Measurements from ENCODE around the gene RAET1G.
"Not testable (repeated sequence)": the region's sequence is repeated elsewhere in the genome, so short reads cannot be mapped to it uniquely, and the experiment has no call there.

RAET1G gene

DNA sequence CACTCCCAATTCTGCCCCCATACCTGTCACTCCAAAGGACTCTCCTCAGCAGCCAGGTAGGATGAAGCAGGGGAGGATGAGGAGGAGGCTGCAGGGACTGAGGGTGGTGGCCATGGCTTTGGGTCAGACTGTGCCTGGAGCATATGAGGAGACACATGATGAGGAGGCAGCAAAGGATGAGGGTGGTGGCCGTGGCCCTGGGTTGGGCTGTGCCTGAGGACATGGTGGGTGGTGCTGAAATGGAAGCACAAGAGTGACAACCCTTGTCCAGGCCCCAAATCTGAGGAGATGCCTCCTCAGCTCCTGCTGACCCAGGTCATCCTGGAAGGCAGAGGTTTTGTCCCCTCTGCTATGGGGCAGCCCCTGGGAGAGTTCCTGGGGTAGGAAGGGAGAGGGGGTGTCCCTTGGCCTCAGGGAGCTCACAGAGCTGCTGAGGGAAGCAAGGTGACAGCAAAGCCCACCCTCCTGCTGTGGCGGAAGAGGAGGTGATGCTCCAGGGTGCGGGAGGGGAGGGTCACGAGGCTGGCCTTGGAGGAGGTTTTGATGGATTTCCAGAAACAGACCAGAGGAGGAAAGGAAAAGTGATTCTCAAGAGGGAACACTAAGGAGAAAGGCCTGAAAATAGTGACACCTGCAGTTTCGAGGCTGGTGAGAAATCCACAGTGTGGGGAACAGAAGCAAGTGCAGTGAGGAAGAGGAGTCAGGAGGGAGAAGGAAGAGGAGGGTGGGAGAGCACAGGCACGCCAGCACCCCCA, 4.6 kb downstream of the RAET1G start:
- H3K4me1 ChIP-seq (ENCODE audit: control insufficient read depth, insufficient read depth, low read length) = peaks cover 4% of the 10 kb centered on the region
- H3K9ac ChIP-seq (ENCODE audit: low read depth, low read length) = no peak overlapping the region
- H3K36me3 ChIP-seq (ENCODE audit: insufficient read depth, low read length) = no peaks in the 10 kb centered on the region
- no peak overlapping the region for H3K4me3 ChIP-seq (ENCODE audit: low read length)
- H3K4me2 ChIP-seq (ENCODE audit: low read length) = no peak overlapping the region
- no peaks in the 10 kb centered on the region for H3K9me3 ChIP-seq (replicated peaks; ENCODE audit: low read length)
- peaks cover 15% of the 10 kb centered on the region for H3K27me3 ChIP-seq (ENCODE audit: control insufficient read depth, insufficient read depth, low read length)

DNA sequence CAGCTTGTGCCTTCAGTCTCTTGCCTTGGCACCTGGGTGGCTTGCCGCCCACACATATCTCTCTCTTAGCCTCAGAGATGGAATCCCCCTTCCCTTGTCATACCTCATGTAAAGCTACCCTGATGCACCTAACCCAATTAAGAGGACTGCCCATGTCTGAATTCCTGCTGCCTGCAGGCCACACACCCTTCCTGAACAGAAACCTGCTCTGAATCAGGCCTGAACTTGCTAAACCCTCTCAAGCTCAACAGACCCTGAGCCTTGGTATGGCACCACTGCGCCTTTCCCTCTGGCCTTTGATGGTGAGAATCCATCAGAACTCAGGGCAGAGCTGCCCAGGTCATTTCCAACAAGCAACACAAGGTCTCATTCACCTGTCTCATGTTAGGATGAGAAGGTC, 5.2 kb downstream of the RAET1G start:
- Histone ChIP-seq H3K4me1 (ENCODE audit: control insufficient read depth, insufficient read depth, low read length) (peaks cover 2% of the 10 kb centered on the region), H3K4me2 (ENCODE audit: low read length) (no peak overlapping the region), H3K4me3 (ENCODE audit: low read length) (no peak overlapping the region), H3K9me3 (replicated peaks; ENCODE audit: low read length) (no peaks in the 10 kb centered on the region), H3K36me3 (ENCODE audit: insufficient read depth, low read length) (no peaks in the 10 kb centered on the region), H3K9ac (ENCODE audit: low read depth, low read length) (no peak overlapping the region), H3K27me3 (ENCODE audit: control insufficient read depth, insufficient read depth, low read length) (peaks cover 15% of the 10 kb centered on the region)

DNA sequence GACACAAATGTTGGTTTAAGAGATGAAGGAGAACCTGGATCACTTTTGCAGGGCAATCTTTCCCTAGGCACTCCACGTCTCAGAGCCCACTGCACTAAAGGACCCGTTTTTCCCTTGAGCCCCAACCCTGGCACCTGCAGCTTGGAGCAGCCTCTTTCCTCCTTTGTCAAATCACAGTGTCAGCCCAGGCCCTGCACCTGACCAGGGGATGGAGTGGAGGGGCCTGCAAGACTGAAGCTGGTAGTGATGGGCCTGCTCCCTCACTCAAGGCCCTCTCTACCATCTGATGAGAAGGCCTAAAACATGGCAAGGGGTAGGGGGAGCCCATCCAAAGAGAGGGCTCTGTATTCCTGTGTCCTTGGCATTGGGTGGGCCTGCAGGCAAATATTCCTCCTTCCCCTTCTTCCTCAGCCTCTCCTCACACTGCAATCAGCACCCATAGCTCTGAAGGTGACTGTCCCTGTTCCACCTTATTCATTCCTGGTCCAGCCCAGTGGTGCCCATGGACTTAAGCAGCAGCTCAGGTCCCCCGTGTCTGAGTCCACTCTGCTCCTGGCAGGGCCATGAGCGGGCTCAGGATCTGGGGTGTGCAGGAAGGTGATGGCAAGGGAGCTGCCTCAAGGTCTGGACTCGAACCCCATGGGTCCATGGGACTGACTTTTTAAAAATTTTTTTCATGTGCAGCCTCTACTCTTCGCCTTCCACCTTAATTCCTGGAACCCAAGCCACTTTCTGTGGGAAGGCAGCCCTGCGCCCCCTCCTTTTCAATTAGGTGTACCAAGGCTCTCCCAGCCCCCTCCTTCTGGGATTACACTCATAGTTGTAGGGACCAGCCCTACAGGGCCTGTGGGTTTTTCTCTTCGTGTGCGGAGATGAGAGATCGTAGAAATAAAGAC, 6.7 kb downstream of the RAET1G start:
- peaks cover 13% of the 10 kb centered on the region for H3K27me3 ChIP-seq (ENCODE audit: control insufficient read depth, insufficient read depth, low read length)

DNA sequence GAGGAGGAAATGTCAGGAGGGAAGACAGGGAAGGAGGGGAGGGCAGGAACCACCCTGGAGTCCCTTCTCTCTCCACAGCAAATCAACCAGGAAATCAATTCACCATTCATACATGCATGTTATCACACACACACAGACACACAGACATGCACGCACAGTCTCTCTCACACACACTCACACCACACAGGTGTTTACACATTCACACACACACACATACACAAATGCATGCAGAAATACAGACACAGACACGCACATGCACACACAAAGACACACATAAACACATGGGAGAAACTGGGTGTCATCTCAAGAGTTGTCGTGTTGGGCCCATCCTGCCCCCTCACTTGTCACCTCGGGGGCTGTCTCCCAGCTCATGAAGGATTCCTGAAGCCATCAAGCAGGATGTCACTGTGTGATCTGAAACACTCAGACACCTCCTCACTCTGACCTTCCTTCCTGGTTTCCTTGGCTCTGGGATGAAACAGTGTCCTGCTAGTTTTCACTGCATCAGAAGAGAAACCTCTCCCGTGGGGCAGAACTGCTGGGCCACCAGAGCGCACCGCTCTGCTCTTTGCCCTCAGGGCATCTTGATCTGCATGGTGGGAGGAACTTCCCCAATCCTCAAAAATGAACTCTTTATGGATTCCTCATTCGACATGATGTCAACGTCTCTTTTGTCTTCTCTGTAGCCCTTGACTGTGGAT, 9.2 kb downstream of the RAET1G start:
- H3K9ac ChIP-seq (ENCODE audit: low read depth, low read length) = no peak overlapping the region
- H3K27me3 ChIP-seq (ENCODE audit: control insufficient read depth, insufficient read depth, low read length) = no peaks in the 10 kb centered on the region
- no peak overlapping the region for H3K4me2 ChIP-seq (ENCODE audit: low read length)
- no peak overlapping the region for H3K4me3 ChIP-seq (ENCODE audit: low read length)
- H3K4me1 ChIP-seq (ENCODE audit: control insufficient read depth, insufficient read depth, low read length) = no peaks in the 10 kb centered on the region
- no peaks in the 10 kb centered on the region for H3K9me3 ChIP-seq (replicated peaks; ENCODE audit: low read length)
- no peaks in the 10 kb centered on the region for H3K36me3 ChIP-seq (ENCODE audit: insufficient read depth, low read length)

More for the DNA sequence above, 6.7 kb downstream of the RAET1G start:
- Histone ChIP-seq H3K9ac (ENCODE audit: low read depth, low read length) (no peak overlapping the region), H3K36me3 (ENCODE audit: insufficient read depth, low read length) (no peaks in the 10 kb centered on the region), H3K4me3 (ENCODE audit: low read length) (no peak overlapping the region), H3K9me3 (replicated peaks; ENCODE audit: low read length) (no peaks in the 10 kb centered on the region), H3K4me2 (ENCODE audit: low read length) (no peak overlapping the region), H3K4me1 (ENCODE audit: control insufficient read depth, insufficient read depth, low read length) (no peaks in the 10 kb centered on the region)

DNA sequence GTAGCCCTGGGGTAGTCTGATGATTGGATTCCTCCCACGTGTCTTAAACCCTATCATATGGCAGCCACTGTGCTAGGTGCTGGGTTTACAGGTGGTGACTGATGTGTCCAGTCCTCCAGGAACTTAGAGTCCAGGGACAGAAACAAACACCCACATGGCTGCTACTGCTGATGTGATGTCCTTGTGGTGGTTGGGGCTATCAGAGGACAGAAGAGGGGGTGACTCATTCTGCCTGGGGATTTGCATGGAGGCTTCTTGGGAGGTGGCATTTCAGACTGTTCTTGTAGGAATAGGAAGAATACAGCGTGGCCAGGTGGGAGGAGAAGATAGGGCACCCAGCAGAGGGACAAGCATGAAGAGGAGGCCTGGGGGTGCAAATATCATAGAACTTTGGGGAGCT, 9.8 kb downstream of the RAET1G start:
- Histone ChIP-seq H3K36me3 (ENCODE audit: insufficient read depth, low read length) (no peaks in the 10 kb centered on the region), H3K4me2 (ENCODE audit: low read length) (no peak overlapping the region), H3K9ac (ENCODE audit: low read depth, low read length) (no peak overlapping the region), H3K4me1 (ENCODE audit: control insufficient read depth, insufficient read depth, low read length) (no peaks in the 10 kb centered on the region), H3K4me3 (ENCODE audit: low read length) (no peak overlapping the region), H3K27me3 (ENCODE audit: control insufficient read depth, insufficient read depth, low read length) (no peaks in the 10 kb centered on the region), H3K9me3 (replicated peaks; ENCODE audit: low read length) (no peaks in the 10 kb centered on the region)

DNA sequence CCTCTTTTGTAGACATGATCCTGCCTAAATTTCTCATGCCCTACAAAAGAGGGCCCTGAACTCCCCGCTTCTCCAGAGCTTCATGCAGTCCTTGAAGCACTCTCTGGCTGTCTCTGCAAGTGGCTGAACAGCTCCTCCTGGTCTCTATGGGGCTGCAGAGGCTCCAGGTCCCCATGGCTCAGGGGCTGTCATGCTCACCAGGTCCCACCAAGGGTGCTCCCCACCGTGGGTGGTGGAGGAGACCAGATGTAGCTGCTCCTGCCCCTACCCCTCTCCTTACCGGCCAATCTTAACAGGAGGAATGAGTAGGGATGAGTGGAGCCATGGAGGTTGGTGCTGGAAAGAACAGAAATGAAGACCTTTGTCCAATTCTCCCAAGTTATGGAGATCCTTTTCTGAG, 10.2 kb downstream of the RAET1G start:
- not testable (repeated sequence) for H3K36me3 ChIP-seq (ENCODE audit: insufficient read depth, low read length); H3K4me3 ChIP-seq (ENCODE audit: low read length); H3K4me1 ChIP-seq (ENCODE audit: control insufficient read depth, insufficient read depth, low read length); H3K9ac ChIP-seq (ENCODE audit: low read depth, low read length); H3K9me3 ChIP-seq (replicated peaks; ENCODE audit: low read length); H3K4me2 ChIP-seq (ENCODE audit: low read length); H3K27me3 ChIP-seq (ENCODE audit: control insufficient read depth, insufficient read depth, low read length)

DNA sequence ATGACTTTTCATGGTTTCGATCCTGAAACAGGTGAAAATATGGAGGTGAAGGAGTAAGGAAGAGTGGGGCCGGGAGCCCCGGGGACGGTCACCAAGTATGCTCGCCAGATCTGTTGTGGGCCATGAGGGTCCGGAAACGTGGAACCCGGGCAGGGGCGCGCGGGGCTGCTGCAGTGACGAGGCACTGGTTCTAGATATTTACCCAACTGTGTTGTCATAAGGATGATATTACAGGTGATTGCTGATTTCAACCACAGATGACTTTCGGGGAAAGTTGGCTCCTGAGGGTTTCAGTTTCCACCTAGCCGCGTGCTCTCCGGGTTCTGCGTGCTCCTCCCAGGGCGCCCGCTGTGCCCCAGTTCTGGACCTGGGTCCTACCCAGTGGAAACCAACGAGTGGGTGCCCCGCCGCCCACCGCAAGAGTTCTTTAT, 12.2 kb downstream of the RAET1G start:
- no peak overlapping the region for H3K4me3 ChIP-seq (ENCODE audit: low read length)
- no peaks in the 10 kb centered on the region for H3K27me3 ChIP-seq (ENCODE audit: control insufficient read depth, insufficient read depth, low read length)
- no peak overlapping the region for H3K4me2 ChIP-seq (ENCODE audit: low read length)
- H3K4me1 ChIP-seq (ENCODE audit: control insufficient read depth, insufficient read depth, low read length) = no peaks in the 10 kb centered on the region
- H3K9me3 ChIP-seq (replicated peaks; ENCODE audit: low read length) = no peaks in the 10 kb centered on the region
- no peaks in the 10 kb centered on the region for H3K36me3 ChIP-seq (ENCODE audit: insufficient read depth, low read length)
- H3K9ac ChIP-seq (ENCODE audit: low read depth, low read length) = no peak overlapping the region

DNA sequence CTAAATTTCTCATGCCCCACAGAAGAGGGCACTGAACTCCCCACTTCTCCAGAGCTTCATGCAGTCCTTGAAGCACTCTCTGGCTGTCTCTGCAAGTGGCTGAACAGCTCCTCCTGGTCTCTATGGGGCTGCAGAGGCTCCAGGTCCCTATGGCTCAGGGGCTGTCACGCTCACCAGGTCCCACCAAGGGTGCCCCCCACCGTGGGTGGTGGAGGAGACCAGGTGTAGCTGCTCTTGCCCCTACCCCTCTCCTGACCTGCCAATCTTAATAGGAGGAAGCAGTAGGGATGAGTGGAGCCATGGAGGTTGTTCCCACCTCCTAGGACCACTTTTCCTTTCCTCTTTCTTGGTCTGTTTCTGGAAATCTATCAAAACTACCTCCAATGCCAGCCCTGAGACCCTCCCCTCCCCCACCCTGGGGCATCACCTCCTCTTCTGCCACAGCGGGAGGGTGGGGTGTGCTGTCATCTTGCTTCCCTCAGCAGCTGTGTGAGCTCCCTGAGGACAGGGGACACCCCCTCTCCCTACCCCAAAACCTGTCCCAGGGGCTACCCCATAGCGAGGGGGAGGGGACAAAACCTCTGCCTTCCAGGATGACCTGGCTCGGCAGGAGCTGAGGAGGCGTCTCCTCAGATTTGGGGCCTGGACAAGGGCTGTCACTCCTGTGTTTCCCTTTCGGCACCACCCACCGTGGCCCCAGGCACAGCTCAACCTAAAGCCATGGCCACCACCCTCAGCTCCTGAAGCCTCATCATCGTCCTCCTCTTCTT, 13.0 kb downstream of the RAET1G start:
- Histone ChIP-seq H3K4me1 (ENCODE audit: control insufficient read depth, insufficient read depth, low read length) (no peaks in the 10 kb centered on the region), H3K4me3 (ENCODE audit: low read length) (no peak overlapping the region), H3K9me3 (replicated peaks; ENCODE audit: low read length) (no peaks in the 10 kb centered on the region), H3K9ac (ENCODE audit: low read depth, low read length) (no peak overlapping the region), H3K4me2 (ENCODE audit: low read length) (no peak overlapping the region), H3K36me3 (ENCODE audit: insufficient read depth, low read length) (no peaks in the 10 kb centered on the region), H3K27me3 (ENCODE audit: control insufficient read depth, insufficient read depth, low read length) (no peaks in the 10 kb centered on the region)

DNA sequence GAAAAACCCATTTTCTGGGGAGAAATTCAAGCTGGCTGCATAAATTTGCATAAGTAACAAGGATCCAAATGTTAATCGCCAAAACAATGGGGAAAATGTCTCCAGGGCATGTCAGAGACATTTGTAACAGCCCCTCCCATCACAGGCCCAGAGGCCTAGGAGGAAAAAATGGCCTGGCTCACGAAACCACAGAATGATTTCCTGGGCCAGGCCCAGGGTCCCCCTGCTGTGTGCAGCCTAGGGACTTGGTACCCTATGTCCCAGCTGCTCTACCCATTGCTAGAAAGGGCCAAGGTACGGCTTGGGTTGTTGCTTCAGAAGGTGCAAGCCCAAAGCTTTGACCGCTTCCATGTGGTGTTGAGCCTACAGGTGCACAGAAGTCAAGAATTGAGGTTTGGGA, 14.4 kb downstream of the RAET1G start:
- H3K36me3 ChIP-seq (ENCODE audit: insufficient read depth, low read length); H3K27me3 ChIP-seq (ENCODE audit: control insufficient read depth, insufficient read depth, low read length); H3K4me2 ChIP-seq (ENCODE audit: low read length); H3K9me3 ChIP-seq (replicated peaks; ENCODE audit: low read length); H3K4me1 ChIP-seq (ENCODE audit: control insufficient read depth, insufficient read depth, low read length); H3K9ac ChIP-seq (ENCODE audit: low read depth, low read length); H3K4me3 ChIP-seq (ENCODE audit: low read length): not testable (repeated sequence)

DNA sequence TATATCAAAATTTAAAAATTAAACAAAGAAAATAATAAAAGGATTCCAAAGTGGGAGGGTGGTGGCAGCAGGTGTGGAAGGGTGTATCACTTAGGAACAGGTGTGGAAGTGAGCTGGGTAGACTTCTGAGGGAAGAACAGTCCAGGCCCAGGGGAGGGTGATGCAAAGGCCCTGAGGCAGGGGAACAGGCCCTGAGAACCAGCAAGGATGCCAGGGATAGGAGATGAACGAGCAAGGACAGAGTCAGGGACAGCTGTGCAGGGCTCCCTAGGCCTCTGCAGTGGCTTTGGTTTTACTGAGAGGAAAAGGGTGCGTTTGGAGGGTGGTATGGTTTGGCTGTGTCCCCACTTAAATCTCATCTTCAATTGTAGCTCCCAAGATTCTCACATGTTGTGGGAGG, 15.6 kb downstream of the RAET1G start:
- Histone ChIP-seq H3K9ac (ENCODE audit: low read depth, low read length) (no peak overlapping the region), H3K36me3 (ENCODE audit: insufficient read depth, low read length) (no peaks in the 10 kb centered on the region), H3K4me1 (ENCODE audit: control insufficient read depth, insufficient read depth, low read length) (no peaks in the 10 kb centered on the region), H3K4me2 (ENCODE audit: low read length) (no peak overlapping the region), H3K27me3 (ENCODE audit: control insufficient read depth, insufficient read depth, low read length) (no peaks in the 10 kb centered on the region), H3K4me3 (ENCODE audit: low read length) (no peak overlapping the region), H3K9me3 (replicated peaks; ENCODE audit: low read length) (no peaks in the 10 kb centered on the region)

DNA sequence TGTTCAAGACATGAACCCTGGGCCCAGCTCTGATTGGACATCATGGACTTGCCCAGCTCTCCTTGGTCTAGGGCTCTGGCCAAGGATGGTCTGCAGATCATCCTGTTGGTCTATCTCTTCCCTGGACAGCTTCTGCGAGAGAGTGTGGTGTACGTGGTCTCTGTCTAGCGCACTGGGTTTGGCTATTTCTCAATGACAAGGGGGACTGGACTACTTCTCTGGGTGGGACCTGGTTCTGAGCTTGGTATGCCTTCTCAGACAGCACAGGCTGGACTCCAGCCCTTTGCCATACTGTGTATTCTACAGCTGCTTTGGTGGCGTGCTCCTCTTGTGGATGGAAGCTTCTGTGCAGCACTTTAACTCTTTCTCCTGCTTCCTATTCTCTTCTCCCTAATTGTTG, 16.5 kb downstream of the RAET1G start:
- H3K27me3 ChIP-seq (ENCODE audit: control insufficient read depth, insufficient read depth, low read length) = no peaks in the 10 kb centered on the region

More for the DNA sequence above, 16.5 kb downstream of the RAET1G start:
- H3K36me3 ChIP-seq (ENCODE audit: insufficient read depth, low read length) = no peaks in the 10 kb centered on the region
- no peak overlapping the region for H3K4me3 ChIP-seq (ENCODE audit: low read length)
- no peaks in the 10 kb centered on the region for H3K9me3 ChIP-seq (replicated peaks; ENCODE audit: low read length)
- H3K4me2 ChIP-seq (ENCODE audit: low read length) = no peak overlapping the region
- H3K9ac ChIP-seq (ENCODE audit: low read depth, low read length) = no peak overlapping the region
- no peaks in the 10 kb centered on the region for H3K4me1 ChIP-seq (ENCODE audit: control insufficient read depth, insufficient read depth, low read length)

Data from skeletal muscle satellite cell (primary cell).